Endothelial cell of umbilical vein (primary cell): ENCODE data around the gene CYP46A1.

Experiments used
- EZH2 ChIP-seq: IDR thresholded peaks from 2 replicates; pipeline ENCODE4 v1.6.1; 2012; ENCODE audit warnings: borderline replicate concordance, low read depth, mild to moderate bottlenecking, moderate library complexity, low read length, inconsistent platforms; ENCODE audit not compliant: severe bottlenecking
- GATA2 ChIP-seq: IDR thresholded peaks from 2 replicates; pipeline ENCODE4 v1.7.0; 2011; ENCODE audit warnings: low read depth, mild to moderate bottlenecking, moderate library complexity, mixed read lengths, low read length; ENCODE audit not compliant: insufficient read length, insufficient read depth
- JUN ChIP-seq: IDR thresholded peaks from 2 replicates; pipeline ENCODE4 v1.6.1; 2011; ENCODE audit warnings: borderline replicate concordance, low read depth; ENCODE audit not compliant: insufficient read length, insufficient read depth
- MAX ChIP-seq: IDR thresholded peaks from 2 replicates; pipeline ENCODE4 v1.6.1; 2011; ENCODE audit not compliant: insufficient read depth, insufficient read length
- POLR2AphosphoS5 ChIP-seq: IDR thresholded peaks from 2 replicates; pipeline ENCODE4 v1.6.1; 2012; ENCODE audit warnings: low read depth, mild to moderate bottlenecking, control low read depth, low read length, moderate library complexity; ENCODE audit not compliant: insufficient read depth
- TF ChIP-seq, protein P1 (sequence below), 2 donors: IDR thresholded peaks; 1 replicate in 1 of 2; 2 replicates in 1 of 2; pipeline ENCODE4 v1.5.1; 2011; ENCODE audit warnings: low read length in 2 of 2, mild to moderate bottlenecking in 2 of 2, moderate library complexity in 2 of 2, control low read depth in 1 of 2, inconsistent platforms in 1 of 2, low read depth in 1 of 2; ENCODE audit not compliant: insufficient read depth in 1 of 2; ENCODE audit errors: extremely low read depth in 1 of 2

DNA sequence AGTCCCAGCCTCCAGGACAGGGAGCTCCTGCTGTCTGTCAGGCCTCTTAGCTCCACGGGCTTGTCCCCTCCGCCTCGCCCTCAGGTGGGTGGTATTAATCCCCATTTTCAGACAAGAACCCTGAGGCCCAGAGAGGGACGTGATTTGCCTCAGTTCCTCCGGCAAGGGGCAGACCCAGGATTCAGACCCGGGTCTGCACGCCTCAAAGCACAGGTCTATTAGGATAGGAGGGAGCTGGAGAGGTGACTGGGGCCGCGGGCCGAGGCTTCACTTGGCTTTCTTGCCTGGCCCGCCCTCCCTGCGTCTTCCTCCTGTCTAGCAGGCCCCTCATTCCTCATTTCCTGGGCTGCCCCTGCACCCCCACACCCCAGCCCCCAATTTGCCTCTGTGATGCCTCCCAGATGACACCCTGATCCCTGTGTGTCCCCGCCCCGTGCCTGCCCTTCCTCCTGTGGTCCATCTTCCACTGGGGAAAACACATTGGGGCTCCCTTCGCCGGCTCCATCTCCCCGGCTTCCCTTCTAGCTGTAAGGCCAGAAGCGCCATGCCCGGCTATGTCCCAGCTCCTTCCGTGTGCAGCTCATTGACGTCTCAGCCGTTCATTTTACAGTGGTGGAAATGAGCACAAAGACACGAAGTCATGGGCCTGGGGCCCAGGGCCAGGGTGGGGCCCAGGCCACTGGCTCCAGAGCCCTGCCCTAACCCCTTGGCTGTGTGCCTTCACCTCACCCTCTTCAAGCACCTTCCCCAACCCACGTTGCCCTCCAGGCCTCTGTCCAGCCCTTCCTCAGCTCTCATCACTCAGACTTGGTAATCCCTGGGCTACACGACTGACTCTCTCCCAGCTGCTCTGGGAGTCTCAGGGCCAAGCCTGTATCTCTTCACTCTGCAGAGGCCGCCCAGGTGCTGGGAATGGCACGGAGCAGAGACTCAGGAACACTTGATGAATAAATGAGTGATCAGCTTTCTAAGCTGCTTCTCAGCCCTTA, 15.5 kb upstream of the CYP46A1 start:
- TF ChIP-seq EZH2, result no peak
- TF ChIP-seq, protein P1, sequence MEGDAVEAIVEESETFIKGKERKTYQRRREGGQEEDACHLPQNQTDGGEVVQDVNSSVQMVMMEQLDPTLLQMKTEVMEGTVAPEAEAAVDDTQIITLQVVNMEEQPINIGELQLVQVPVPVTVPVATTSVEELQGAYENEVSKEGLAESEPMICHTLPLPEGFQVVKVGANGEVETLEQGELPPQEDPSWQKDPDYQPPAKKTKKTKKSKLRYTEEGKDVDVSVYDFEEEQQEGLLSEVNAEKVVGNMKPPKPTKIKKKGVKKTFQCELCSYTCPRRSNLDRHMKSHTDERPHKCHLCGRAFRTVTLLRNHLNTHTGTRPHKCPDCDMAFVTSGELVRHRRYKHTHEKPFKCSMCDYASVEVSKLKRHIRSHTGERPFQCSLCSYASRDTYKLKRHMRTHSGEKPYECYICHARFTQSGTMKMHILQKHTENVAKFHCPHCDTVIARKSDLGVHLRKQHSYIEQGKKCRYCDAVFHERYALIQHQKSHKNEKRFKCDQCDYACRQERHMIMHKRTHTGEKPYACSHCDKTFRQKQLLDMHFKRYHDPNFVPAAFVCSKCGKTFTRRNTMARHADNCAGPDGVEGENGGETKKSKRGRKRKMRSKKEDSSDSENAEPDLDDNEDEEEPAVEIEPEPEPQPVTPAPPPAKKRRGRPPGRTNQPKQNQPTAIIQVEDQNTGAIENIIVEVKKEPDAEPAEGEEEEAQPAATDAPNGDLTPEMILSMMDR (IDR thresholded peaks at IDR 0.05; ENCODE audit: extremely low read depth in 1 of 2, insufficient read depth in 1 of 2, low read depth in 1 of 2, low read length in 2 of 2), result no peak
- TF ChIP-seq POLR2AphosphoS5, result no peak
- no peak for TF ChIP-seq JUN
- TF ChIP-seq MAX, result no peak
- TF ChIP-seq GATA2, result no peak
